GM12878 (cell line): Measurements from ENCODE around the gene TADA3. TPM values are rescaled to one million over a fixed set of nuclear protein-coding genes. Genes with fewer than 3 reads are reported as not detected.

Source experiments
- ATAC-seq: fragments of 200-7000 bp; cut with Tn5 transposase; 3 replicates; pipeline ENCODE4 v1.9.1; 2020; ENCODE audit warnings: mild to moderate bottlenecking, moderate library complexity
- BruUV-seq: library from RNA; stranded (reverse); fragments of 400-500 nt; replicated peaks from 2 replicates; lab custom pipeline; 2021; lab: Mats Ljungman, UMichigan
- CTCF ChIA-PET: fragments of 300-600 bp; sonication (Branson Sonifier 250); formaldehyde crosslinking; extraction: SDS; loops from one replicate; lab custom pipeline; 2021; ENCODE audit warnings: inconsistent platforms; lab: Yijun Ruan, JAX
- POLR2A ChIA-PET: fragments of 350-600 bp; formaldehyde crosslinking; extraction: SDS; loops from one replicate; lab custom pipeline; 2021; ENCODE audit warnings: inconsistent platforms; lab: Charles Lee
- RAD21 ChIA-PET: fragments of 300-600 bp; sonication (Branson Sonifier 250); formaldehyde crosslinking; loops from one replicate; lab custom pipeline; 2023; ENCODE audit warnings: antibody characterized with exemption; ENCODE audit not compliant: unreplicated experiment; lab: Charles Lee
- SMC1A ChIA-PET: fragments of 300-600 bp; sonication (Branson Sonifier 250); formaldehyde crosslinking; loops from one replicate; lab custom pipeline; 2023; ENCODE audit not compliant: unreplicated experiment, uncharacterized antibody; lab: Charles Lee
- DNase-seq: peaks from one replicate; pipeline ENCODE4 v3.0.0-alpha.2; 2011; ENCODE audit warnings: low read depth, low spot score
- FAIRE-seq: peaks from 3 replicates; lab custom pipeline; 2011; peaks lifted over from hg19 to GRCh38; lab: Jason Lieb, UNC
- H2AFZ ChIP-seq: 2 replicates; pipeline ENCODE4 v1.6.0; 2011; ENCODE audit warnings: low read depth, low read length, control low read depth; ENCODE audit not compliant: control insufficient read depth
- H3K27ac ChIP-seq: 2 replicates; pipeline ENCODE4 v1.5.1; 2011; ENCODE audit warnings: control low read depth; ENCODE audit not compliant: control insufficient read depth, insufficient read depth
- H3K27me3 ChIP-seq, 2 experiments: replicated peaks in 1 of 2; 2 replicates each; pipeline versions ENCODE4 v1.6.0 to v1.6.1; 2011; ENCODE audit warnings: low read length in 1 of 2; ENCODE audit not compliant: control insufficient read depth in 2 of 2, insufficient read depth in 2 of 2
- H3K36me3 ChIP-seq, 2 experiments: 2 replicates each; pipeline ENCODE4 v1.5.1; 2011; ENCODE audit warnings: low read length in 1 of 2; ENCODE audit not compliant: control insufficient read depth in 2 of 2, insufficient read depth in 2 of 2
- H3K4me1 ChIP-seq: 2 replicates; pipeline ENCODE4 v1.6.1; 2011; ENCODE audit warnings: mild to moderate bottlenecking, low read length, moderate library complexity, mixed read lengths; ENCODE audit not compliant: control insufficient read depth, insufficient read depth
- H3K4me2 ChIP-seq: 2 replicates; pipeline ENCODE4 v1.6.0; 2011; ENCODE audit warnings: control low read depth; ENCODE audit not compliant: control insufficient read depth, insufficient read depth
- H3K4me3 ChIP-seq: fragments of 200-600 bp; sonication (generic); 2 replicates; pipeline ENCODE4 v1.5.1; 2016
- H3K79me2 ChIP-seq: 2 replicates; pipeline ENCODE4 v1.6.0; 2011; ENCODE audit warnings: low read length; ENCODE audit not compliant: control insufficient read depth, insufficient read depth
- H3K9ac ChIP-seq: 2 replicates; pipeline ENCODE4 v1.8.0; 2011; ENCODE audit warnings: low read length, control low read depth, mixed read lengths; ENCODE audit not compliant: control insufficient read depth, insufficient read depth
- H3K9me3 ChIP-seq: replicated peaks from 3 replicates; pipeline ENCODE4 v1.5.1; 2011; ENCODE audit warnings: mild to moderate bottlenecking, low read length; ENCODE audit not compliant: control insufficient read depth, insufficient read depth
- H4K20me1 ChIP-seq: 2 replicates; pipeline ENCODE4 v1.6.0; 2011; ENCODE audit not compliant: control insufficient read depth, insufficient read depth
- CHD1 ChIP-seq: IDR thresholded peaks from 2 replicates; pipeline ENCODE4 v1.6.1; 2012; ENCODE audit warnings: low read depth, low read length, improper control_type of control experiment
- EZH2 ChIP-seq: IDR thresholded peaks from 2 replicates; pipeline ENCODE4 v1.6.1; 2012; ENCODE audit warnings: low read depth, mild to moderate bottlenecking, control low read depth, inconsistent platforms, low read length, borderline replicate concordance; ENCODE audit not compliant: control insufficient read depth
- GATAD2B ChIP-seq: fragments of 450-650 bp; conservative IDR thresholded peaks from 2 replicates; pipeline ENCODE4 v1.6.1; 2017; ENCODE audit warnings: low read depth, mild to moderate bottlenecking, moderate library complexity
- HCFC1 ChIP-seq: fragments of 150-350 bp; IDR thresholded peaks from 2 replicates; pipeline ENCODE4 v1.6.1; 2014; ENCODE audit warnings: low read length
- HDGF ChIP-seq: fragments of 450-650 bp; IDR thresholded peaks from 2 replicates; pipeline ENCODE4 v1.6.1; 2016; ENCODE audit warnings: antibody characterized with exemption
- IRF5 ChIP-seq: fragments of 450-650 bp; IDR thresholded peaks from 2 replicates; pipeline ENCODE4 v1.6.1; 2017; ENCODE audit warnings: borderline replicate concordance
- JUND ChIP-seq: IDR thresholded peaks from 2 replicates; pipeline ENCODE4 v1.6.1; 2012; ENCODE audit warnings: low read depth, mild to moderate bottlenecking, low read length, improper control_type of control experiment, moderate library complexity
- MTA3 ChIP-seq: IDR thresholded peaks from 2 replicates; pipeline ENCODE4 v1.6.1; 2012; ENCODE audit warnings: low read length, inconsistent platforms, borderline replicate concordance
- NRF1 ChIP-seq: conservative IDR thresholded peaks from 2 replicates; pipeline ENCODE4 v1.6.1; 2011; ENCODE audit warnings: mild to moderate bottlenecking, low read depth, low read length, improper control_type of control experiment
- POLR2A ChIP-seq: IDR thresholded peaks from 2 replicates; pipeline ENCODE4 v1.6.1; 2011; ENCODE audit warnings: low read depth, mild to moderate bottlenecking, low read length
- SRF ChIP-seq, 2 experiments: IDR thresholded peaks; 2 replicates each; pipeline ENCODE4 v1.6.1; 2011; ENCODE audit warnings: low read depth in 2 of 2, low read length in 2 of 2, mild to moderate bottlenecking in 1 of 2, moderate library complexity in 1 of 2
- SUPT20H ChIP-seq: IDR thresholded peaks from 2 replicates; pipeline ENCODE4 v1.6.1; 2011; ENCODE audit warnings: low read depth, mild to moderate bottlenecking, low read length, moderate library complexity, borderline replicate concordance; ENCODE audit not compliant: control insufficient read depth
- USF2 ChIP-seq: IDR thresholded peaks from 2 replicates; pipeline ENCODE4 v1.6.1; 2011; ENCODE audit warnings: low read depth, low read length, improper control_type of control experiment, borderline replicate concordance
- ZBTB40 ChIP-seq: fragments of 450-650 bp; IDR thresholded peaks from 2 replicates; pipeline ENCODE4 v1.6.1; 2016; ENCODE audit warnings: mild to moderate bottlenecking, moderate library complexity, borderline replicate concordance
- WGBS: methylation state at CpG from one replicate; pipeline ENCODE4 v1.1.6; 2016; ENCODE audit warnings: low lambda C conversion rate; ENCODE audit not compliant: insufficient replicate concordance, insufficient coverage; ENCODE audit errors: missing lambda C conversion rate; 5-methylcytosine and 5-hydroxymethylcytosine counted together
- in situ Hi-C: fragments of 300-500 bp; cut with MboI; formaldehyde crosslinking; loops from 9 replicates; pipeline ENCODE4 v1.14.3; 2018; ENCODE audit warnings: mixed read lengths
- intact Hi-C: fragments of 100-400 bp; cut with micrococcal nuclease; formaldehyde crosslinking; loops from one replicate; pipeline ENCODE4 v1.14.2; 2022; ENCODE audit not compliant: unreplicated experiment
- polyA plus RNA-seq, 11 experiments: library from polyadenylated mRNA; depleted of rRNA in 4 of 11; unstranded in 6 of 11; stranded (reverse) in 5 of 11; fragments of >200 nt; fragmentation: Nextera tagmentation in 4 of 11; fragmentation: Illumina TruSeq in 1 of 11; extraction: Ambion mirVana in 4 of 11; extraction: Trizol in 1 of 11; gene quantifications; 1 replicate in 1 of 11; 2 replicates in 10 of 11; pipeline versions ENCODE4 v1.2.1 to v1.2.3, GENCODE V29; 2011 to 2016; ENCODE audit warnings: inconsistent platforms in 2 of 11, missing spikeins in 2 of 11, low read depth in 1 of 11
- total RNA-seq, 4 experiments: library from RNA; depleted of rRNA in 3 of 4; stranded (reverse); fragments of >200 nt in 3 of 4; fragmentation: Illumina TruSeq in 1 of 4; extraction: Trizol in 1 of 4; gene quantifications; 2 replicates each; pipeline versions ENCODE4 v1.2.1 to v1.2.3, GENCODE V29; 2013 to 2021

Gene TADA3
- total and polyA plus RNA-seq, 10 of the 15 experiments (the other 5 are each of a cell fraction or from before 2014, with no cell fraction given): 2.6 to 71.2 (median 51.0) TPM

GRCh38 chr3:9833078-9833477 is 40.8 kb upstream of the TADA3 start:
- H4K20me1 ChIP-seq: no peaks in the 10 kb centered on the region
- no peak for DNase-seq
- H3K9ac ChIP-seq: no peak overlapping the region
- TF ChIP-seq EZH2 (no peak), GATAD2B (no peak), MTA3 (no peak), HCFC1 (no peak), ZBTB40 (no peak), USF2 (no peak), JUND (no peak), POLR2A (no peak), CHD1 (no peak), SRF (IDR thresholded peaks at IDR 0.05; ENCODE audit: low read depth in 2 of 2, low read length in 2 of 2) (no peak), HDGF (no peak), NRF1 (no peak), SUPT20H (no peak), IRF5 (no peak)
- RAD21 ChIA-PET: no interaction called here
- H3K27ac ChIP-seq: no peak overlapping the region
- FAIRE-seq: no peak
- peaks cover 8 to 11% of the 10 kb centered on the region in 2 experiments for H3K36me3 ChIP-seq
- H3K79me2 ChIP-seq: no peaks in the 10 kb centered on the region
- no peak overlapping the region for H3K4me3 ChIP-seq
- SMC1A ChIA-PET: interaction anchor here (0.9 kb wide), 1 partner anchor 26 kb away, joined by 3 read pairs; no protein-coding TSS in a partner anchor
- no peak for ATAC-seq
- H3K4me2 ChIP-seq: no peak overlapping the region
- no TSS peak for BruUV-seq
- no peaks in the 10 kb centered on the region for H3K9me3 ChIP-seq
- intact Hi-C loops (no loop called here), in situ Hi-C loops (no loop called here)
- POLR2A ChIA-PET: interaction anchor here (1.5 to 2.2 kb wide), 2 partner anchors 10 to 28 kb away, joined by 3 to 9 read pairs; partner anchors contain the start of gene RPUSD3
- CTCF ChIA-PET: no interaction called here
- no peaks in the 10 kb centered on the region for H3K4me1 ChIP-seq
- no peaks in the 10 kb centered on the region for H3K27me3 ChIP-seq
- 96% methylated on average over 9 of the region's 9 CpGs for WGBS
- H2AFZ ChIP-seq: no peak overlapping the region
